ENCODE measurements around the gene EIF4G2.
A peak's percentile ranks its signal among the peaks of the same experiment; 100 is the strongest.

The EIF4G2 gene

DNA sequence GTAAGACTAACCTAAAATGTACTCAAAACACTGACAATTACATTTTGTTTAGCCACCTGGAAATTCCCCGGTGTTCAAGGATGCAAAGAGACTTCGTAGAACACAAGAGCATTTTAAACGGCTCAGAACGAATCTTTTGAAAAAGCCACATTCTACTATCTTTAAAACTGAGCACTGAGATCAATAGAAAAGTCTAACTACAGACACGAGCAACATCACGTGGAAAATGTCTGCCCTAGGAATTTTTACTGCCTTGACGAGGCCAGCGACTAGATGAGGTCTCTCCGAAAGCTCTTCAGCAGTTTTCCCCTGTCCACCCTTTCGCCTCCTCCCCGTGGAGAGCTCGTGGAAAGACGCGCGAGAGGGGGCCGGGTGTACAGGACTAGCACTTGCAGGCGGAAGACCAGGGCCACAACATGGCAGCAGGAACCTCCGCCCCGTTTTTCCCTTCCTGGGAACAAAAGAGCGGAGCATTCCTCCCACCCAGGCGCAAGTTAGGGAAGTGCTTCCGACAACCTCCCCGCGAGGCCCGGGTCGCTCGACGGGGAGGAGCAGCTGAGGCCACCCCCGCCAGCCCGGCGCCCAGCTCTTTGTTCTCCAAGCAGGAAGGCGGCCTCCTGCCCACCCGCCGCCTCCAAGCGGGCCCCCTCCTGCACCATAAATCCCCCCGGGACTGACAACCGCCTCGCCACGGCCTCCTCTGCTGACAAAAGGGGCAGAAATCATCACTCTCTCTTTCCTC lies 1.1 kb downstream of the EIF4G2 start:
- DNase-seq: no peak

DNA sequence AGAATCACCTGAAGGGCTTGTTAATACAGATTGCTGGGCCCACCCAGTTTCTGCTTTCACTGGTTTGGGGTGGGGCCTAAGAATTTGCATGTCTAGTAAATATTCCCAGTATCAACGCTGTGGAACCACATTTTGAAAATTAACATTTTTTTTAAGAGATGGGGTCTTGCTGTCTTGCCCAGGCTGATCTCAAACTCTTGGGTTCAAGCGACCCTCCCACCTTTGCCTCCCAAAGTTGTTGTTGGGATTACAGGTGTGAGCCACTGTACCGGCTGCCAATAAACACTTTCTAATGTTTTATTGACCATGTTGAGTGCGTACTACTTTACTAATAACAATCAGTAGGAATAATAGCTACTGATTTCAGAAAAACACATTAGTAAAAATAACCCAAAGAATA lies 2.5 kb downstream of the EIF4G2 start:
- no peak for DNase-seq

DNA sequence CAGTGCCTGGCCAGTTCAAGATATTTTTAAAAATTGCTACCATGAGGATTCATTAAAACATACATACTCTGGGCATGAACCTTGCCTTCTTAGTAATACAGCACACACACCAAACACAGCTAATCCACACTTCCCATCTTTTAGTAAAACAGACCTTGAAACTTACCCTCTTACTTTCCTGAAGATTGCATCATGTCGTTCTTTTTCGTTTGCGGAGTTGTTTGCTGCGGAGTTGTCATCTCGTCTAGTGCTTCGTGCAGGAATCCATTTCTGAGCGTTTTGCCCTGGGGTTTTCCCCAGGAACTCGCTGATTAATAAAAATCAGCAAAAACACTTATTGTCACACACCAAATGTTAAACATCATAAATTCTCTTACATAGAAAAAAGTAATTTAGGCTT lies 3.0 kb downstream of the EIF4G2 start:
- DNase-seq: no peak

DNA sequence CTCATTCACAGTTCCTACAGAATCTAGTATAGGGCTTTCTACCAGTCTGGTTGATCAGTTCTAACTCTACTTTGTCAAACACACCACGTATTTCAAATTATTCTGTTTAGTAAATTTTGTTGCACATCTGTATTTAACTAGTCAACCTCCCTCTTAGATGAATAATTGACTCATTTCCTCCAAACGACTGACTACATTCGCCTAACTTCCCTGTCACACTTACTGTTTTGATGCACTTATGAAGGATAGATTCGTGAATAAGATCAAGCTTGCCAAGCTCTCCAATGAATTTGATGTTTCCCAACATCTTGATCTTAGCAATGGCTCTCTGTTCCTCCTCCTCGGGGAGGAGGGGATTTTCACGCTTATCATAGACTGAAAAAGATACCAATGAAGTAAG lies 5.0 kb downstream of the EIF4G2 start:
- no peak for DNase-seq

DNA sequence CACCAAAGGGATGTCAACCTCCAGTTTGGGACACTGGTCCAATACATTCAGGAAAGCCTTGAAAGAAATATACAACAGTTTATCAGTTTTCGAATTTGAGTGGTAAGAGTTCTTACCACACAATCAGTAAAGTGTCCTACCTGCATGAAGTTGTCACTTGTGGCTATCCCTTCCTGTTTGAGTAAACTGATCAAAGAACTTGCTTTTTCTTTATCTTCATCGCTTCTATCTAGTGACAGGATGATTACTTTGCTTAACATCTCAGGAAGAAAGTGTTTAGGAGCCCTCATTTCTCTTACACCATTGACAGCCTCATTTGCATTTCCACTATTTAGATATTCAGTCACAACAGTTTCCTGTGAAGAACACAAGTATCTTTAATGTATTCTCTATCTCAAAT lies 8.4 kb downstream of the EIF4G2 start:
- no peak for DNase-seq

DNA sequence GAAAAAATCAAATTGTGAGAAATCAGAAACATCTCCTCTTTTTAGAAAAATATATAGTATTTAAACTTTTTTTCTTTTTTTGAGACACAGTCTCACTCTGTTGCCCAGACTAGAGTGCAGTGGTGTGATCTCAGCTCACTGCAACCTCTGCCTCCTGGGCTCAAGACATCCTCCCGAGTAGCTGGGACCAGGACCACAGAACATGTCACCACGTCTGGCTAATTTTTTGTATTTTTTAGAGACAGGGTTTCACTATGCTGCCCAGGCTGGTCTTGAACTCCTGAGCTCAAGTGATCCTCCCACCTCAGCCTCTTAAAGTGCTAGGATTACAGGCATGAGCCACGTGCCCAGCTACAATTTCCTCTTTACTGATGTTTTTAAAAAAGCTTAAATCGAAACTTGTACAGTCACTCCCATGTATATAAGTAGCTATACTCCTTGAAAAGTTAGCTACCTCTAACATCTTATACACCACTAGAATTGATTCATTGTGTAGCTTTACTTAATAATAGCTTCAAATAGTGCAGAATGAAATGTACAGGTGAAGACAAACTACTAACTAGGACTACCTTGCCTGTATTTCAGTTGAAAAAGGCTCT lies 10.3 kb downstream of the EIF4G2 start:
- no peak for DNase-seq

DNA sequence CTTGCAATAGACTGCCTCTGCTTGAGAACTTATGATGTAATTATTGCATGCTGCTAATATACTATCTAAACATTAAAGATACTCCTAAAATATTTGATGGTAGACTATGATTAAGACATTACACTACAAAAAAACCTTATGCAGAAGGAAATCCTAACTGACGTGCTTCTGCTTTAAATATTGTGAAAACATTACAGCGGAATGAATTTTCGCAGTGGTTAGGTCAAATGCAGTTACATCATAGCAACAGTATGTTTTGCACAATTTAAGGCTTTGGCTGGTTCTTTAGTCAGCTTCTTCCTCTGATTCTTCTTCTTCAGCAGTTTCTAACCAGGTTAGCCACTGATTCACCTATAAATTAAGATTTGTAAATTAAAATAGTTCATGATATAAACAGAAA lies 11.2 kb downstream of the EIF4G2 start:
- DNase-seq: no peak

DNA sequence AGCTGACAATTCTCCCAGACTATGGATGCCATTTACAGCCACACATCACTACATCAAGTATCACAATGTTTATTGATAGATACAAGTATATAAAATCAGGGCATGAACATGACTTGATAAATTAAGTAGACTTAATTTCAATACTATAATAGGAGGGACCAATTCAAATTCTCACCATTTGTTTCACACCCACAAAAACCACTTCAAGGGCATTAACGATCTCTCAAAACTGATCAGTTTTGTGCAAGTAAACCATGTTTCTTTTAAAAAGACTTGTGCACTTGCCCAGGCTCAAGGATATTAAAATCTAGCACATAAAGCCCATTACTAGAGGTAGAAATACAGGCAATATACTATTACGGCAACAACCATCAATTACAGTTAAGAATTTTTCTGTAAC lies 11.7 kb downstream of the EIF4G2 start:
- DNase-seq: no peak

DNA sequence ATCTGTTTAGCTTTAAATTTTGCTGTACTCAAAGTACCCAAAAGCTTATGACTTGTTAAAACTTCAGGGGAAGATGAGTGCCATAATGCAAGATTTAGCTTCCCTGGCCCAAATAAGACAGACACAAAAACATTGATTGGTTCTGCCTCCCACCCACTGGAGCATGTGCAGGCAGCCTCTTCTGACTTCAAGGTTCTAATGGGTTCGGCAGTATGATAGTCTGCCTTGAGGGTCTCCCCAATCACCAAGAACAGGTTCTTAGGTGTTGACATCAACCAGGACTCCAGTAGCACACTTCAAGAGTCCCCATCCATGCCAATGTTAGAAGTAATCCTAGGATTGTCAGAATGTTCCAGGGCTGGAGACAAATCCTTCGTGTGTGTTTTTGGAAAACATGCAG lies 12.5 kb downstream of the EIF4G2 start:
- no peak for DNase-seq

DNA sequence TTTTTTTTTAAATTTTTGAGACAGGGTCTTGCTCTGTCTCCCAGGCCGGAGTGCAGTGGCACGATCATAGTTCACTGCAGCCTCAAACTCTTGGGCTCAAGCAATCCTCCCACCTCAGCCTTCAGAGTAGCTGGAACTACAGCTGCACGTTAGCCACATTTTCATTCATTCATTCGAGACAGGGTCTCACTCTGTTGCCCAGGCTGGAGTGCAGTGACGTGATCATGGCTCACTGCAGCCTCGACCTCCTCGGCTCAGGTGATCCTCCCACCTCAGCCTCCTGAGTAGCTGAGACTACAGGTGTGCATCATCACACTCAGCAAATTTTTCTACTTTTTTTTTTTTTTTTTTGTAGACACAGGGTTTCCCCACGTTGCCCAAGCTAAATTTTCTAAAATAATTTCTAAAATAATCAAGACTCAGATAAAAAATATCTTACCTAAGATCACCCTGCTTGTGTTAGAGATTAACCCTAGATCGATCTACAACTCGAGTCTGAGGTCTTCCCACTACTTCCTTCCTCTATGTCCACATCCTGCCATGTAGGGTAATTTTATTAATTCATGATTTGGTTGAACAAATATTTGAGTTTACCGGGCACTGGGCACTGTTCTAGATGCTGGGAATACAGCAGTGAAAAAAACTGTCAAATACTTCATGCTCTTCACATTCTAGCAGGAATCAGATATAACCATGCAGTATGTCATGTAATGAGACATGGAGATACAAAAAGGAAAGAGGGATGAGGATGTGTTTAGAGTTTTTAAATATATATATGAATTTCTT lies 15.1 kb downstream of the EIF4G2 start:
- DNase-seq: no peak

DNA sequence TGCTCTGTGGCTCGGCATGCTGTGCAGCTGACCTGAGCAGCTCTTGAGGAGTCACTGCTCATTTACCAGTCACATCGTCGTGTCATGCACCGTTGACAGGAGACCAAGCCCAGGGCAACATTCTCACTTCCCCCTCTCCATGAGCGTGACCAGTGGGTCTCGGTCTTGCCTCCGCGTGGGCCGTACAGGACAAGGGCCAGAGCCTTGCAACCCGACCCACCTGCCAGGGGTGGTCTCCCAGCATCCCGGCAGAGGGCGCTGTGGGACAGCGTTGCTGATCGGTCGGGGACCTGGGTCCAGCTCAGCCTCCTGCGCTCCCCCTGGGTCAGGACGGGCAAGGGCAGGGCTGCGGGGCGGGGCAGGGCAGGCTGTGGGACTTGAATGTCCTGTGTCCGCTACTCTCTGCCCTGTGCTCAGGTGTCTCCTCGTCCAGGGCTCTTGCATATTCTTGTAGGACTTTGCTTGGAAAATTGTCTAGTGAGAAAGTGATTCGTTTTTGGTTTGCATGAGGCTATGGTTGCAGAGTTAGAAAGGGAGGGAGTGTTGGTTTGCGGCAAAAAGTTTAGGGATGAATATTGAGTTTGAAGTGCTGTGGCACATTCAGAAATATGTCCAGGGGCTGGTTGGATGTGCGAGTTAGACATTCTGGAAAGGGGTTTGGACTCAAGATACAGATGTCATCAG lies 16.2 kb downstream of the EIF4G2 start:
- DNase-seq: peak; percentile 56

DNA sequence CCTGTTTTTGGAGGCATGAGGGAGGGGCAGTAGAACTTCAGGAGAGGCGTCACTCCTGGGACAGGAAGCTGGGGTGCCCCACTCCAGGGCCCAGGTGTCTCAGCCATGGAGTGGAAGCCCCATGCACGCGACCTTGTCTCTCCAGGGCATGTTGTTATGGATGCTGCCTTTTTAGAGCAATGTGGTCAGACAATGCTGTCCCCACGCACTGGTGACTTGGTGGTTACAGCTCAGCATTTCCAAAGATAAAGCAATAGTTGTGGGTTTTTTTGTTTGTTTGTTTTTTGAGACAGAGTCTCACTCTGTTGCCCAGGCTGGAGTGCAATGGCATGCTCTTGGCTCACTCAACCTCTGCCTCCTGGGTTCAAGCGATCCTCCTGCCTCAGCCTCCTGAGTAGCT lies 22.3 kb downstream of the EIF4G2 start:
- DNase-seq: no peak

DNA sequence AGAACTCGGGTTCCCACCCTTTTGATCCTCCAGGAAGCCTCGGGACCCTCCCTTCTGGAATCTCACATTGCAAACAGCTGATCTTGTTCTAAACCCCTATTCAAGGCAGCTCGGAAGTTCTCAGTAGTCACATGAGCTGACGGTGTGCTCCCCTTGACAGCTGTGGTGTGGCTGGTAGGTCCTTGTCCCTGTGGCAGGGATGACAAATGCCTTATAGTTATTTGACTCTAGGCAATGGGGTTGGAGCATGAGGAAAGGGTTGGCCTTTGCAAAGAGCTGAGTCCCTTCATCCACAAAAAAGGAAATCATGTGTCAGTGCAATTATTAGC lies 23.6 kb downstream of the EIF4G2 start:
- no peak for DNase-seq

DNA sequence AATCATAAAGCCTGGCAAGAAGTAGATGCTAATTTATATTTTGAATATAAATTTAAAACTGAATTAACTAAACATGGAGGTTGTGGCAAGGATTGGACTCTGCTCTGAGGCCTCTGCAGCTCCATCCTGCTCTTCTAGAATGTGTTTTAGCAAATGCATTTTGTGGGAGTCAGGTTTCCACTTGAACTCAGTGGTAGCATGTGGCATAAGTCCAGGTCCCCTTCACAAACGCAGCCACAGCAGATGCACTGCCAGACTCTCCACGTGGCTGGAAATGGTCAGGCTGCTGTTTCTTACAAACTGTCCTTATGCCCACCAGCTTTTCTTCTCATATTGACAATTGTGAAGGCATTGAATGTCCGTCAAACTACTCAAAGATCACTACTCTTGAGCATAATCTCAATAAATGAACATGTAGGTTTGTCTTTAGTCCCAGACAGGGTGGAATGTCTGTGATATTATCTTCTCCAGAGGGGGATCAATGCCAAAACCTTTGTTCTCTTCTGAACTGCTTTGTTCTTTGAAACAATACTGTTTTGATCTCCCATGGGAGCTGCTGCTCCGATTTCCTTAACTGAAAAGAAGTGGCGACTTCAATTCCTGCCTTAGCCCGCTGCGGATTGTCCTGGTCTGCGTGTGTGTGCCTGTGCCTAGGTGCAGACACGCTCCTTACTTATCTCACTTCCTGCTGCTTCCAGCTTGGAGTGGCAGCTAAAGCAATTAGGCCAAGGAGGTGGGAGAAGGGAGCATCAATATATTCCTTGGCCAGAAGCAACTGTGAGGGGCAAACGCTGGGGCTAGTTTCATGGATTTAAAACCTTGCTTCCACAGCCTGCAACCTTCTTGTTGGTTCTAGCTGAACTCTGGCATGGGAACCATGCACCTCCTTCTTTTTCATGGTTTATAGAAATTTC lies 24.2 kb downstream of the EIF4G2 start:
- no peak for DNase-seq

DNA sequence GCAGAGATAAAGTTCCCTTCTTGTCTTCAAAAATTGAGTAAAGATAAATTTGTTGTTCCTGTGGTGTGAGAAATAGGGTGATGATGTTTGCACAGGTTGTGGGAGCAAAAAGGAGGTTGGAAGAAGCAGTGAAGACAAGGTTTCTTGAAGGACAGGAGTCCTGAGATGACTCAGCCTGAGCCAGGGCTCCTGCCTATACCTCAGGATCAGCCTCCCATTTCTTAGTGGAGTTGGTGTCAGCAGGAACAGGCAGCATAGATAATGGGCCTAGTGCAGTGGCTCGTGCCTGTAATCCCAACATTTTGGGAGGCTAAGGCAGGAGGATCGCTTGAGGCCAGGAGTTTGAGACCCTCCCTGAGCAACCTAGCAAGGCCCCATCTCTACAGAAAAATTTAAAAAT lies 28.7 kb downstream of the EIF4G2 start:
- no peak for DNase-seq

DNA sequence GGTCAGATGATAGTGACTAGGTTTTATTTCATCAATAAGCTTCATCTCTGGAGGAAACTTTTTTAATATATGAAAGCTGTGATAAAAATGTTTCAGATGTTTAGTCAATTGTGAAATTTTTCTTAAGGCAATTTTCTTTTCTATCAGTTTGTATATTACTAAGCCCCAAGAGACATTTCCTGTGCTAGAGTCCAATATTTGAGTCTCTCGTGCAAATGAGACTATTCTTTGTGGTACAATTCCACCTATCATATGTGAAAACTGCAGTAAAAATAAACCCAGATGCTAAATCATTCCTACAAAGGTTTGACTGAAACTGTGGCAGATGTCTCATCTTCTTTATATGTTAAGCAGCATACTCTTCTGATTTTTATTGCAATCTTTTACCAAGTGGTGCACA lies 29.6 kb downstream of the EIF4G2 start:
- no peak for DNase-seq

DNA sequence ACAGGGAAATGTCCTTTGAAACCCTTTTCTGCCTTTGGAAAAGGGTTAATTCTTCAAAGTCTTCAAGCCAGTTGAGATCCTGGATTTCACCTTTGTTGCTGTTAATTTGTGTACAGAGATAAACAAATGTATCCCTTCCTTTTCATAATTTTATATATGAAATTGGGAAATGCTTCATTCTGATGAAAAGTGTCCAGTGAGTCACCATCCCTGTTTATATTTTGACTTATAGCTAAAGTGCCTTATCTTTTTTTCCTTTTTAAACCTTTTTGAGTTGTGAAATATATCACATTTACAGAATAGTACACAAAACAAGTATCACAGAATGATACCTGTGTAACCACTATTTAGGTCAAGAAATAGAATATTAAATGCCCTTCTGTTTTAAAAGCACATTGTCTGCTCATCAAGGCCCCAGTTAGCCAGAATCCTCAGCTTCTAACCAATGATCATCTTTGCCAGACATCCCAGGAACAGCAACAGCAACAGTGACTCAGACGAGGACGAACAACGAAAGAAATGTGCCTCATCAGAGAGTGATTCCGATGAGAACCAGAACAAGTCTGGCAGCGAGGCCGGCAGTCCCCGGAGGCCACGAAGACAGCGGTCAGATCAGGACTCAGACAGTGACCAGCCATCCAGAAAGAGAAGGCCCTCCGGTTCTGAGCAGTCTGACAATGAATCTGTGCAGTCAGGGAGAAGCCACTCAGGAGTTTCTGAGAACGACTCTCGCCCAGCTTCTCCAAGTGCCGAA lies 30.3 kb downstream of the EIF4G2 start:
- no peak for DNase-seq

DNA sequence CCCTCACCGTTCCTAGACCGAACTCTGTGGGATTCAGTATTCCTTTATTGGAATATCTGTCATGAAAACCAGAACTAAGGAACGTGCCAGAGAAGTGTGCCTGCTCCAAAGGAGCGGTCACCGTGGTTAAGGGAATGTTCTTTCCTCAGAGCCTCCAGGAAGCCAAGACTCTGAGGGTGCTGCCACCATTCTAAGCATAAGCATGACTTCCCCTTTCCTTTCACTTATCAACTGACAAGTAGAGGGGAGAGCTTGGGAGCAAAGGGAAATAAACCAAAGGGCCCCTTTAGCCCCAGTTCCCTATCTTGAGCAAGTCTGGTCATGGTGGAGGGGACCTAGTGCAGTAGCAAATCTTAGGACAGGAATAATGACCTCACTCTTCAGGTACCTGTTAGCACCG lies 30.9 kb downstream of the EIF4G2 start:
- DNase-seq: no peak

DNA sequence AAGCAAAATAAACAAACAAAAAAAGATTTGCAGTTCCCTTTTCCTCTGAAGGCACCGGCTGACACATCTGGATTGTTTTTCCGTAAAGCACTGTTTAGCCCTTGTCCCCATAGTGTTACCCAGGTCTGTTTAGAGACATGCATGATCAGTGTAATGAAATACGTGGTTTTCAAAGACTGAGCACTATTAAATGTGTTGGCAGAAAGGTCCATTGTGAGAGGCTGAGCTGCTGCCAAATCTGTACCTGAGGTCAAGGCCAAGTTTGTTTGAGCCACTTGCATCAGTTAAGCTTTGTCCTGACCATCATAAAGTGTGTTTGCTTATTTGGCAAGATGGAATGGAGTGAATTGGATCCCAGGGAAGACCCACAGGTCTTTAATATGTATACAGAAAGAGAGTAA lies 31.3 kb downstream of the EIF4G2 start:
- DNase-seq: no peak

DNA sequence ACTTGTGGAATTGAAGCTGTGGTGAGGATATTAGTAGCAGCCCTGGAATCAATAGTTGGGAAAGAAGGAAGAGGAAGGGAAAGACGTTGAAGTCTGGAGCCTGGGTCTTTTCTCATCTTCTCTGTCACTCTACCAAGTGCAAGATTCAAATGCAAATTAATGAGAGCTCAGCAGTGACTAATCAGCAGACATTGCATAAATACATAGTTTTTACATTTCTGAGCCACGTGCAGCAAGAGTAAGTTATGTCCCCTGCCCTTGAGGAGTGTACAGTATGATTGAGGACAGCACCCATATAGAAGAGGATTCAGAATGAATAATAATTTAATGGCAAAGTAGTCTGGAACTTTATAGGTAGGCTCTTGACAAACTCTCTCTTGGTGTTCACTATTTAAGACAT lies 33.9 kb downstream of the EIF4G2 start:
- DNase-seq: no peak

DNA sequence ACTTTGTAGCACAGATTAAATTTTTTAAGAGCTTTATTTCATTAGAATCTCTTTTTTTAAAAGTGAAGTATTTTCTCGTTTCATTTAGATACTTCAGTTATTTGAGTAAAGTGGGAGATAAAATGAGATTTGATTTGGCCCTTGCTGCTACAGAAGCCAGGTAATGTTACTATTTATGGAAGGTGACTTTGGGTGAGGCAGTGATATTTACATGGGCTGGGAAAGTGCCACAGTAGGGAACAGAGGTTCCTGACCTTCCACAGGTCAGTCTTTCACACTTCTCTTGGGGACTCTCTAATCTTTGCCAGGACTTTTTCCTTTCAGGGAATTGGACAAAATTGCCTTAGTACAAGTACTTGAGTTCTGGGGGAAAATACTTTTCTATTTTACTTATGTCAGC lies 37.3 kb downstream of the EIF4G2 start:
- no peak for DNase-seq

Data from amniotic stem cell (primary cell).